GM12878 (cell line): ENCODE data around the gene LRRC2. TPM values are rescaled to one million over a fixed set of nuclear protein-coding genes. Genes with fewer than 3 reads are reported as not detected.

ENCODE experiments used
- ATAC-seq: fragments of 200-7000 bp; cut with Tn5 transposase; 3 replicates; pipeline ENCODE4 v1.9.1; 2020; ENCODE audit warnings: mild to moderate bottlenecking, moderate library complexity
- BruUV-seq: library from RNA; stranded (reverse); fragments of 400-500 nt; replicated peaks from 2 replicates; lab custom pipeline; 2021; lab: Mats Ljungman, UMichigan
- CTCF ChIA-PET: fragments of 300-600 bp; sonication (Branson Sonifier 250); formaldehyde crosslinking; extraction: SDS; loops from one replicate; lab custom pipeline; 2021; ENCODE audit warnings: inconsistent platforms; lab: Yijun Ruan, JAX
- POLR2A ChIA-PET: fragments of 350-600 bp; formaldehyde crosslinking; extraction: SDS; loops from one replicate; lab custom pipeline; 2021; ENCODE audit warnings: inconsistent platforms; lab: Charles Lee
- RAD21 ChIA-PET: fragments of 300-600 bp; sonication (Branson Sonifier 250); formaldehyde crosslinking; loops from one replicate; lab custom pipeline; 2023; ENCODE audit warnings: antibody characterized with exemption; ENCODE audit not compliant: unreplicated experiment; lab: Charles Lee
- SMC1A ChIA-PET: fragments of 300-600 bp; sonication (Branson Sonifier 250); formaldehyde crosslinking; loops from one replicate; lab custom pipeline; 2023; ENCODE audit not compliant: unreplicated experiment, uncharacterized antibody; lab: Charles Lee
- DNase-seq: peaks from one replicate; pipeline ENCODE4 v3.0.0-alpha.2; 2011; ENCODE audit warnings: low read depth, low spot score
- FAIRE-seq: peaks from 3 replicates; lab custom pipeline; 2011; peaks lifted over from hg19 to GRCh38; lab: Jason Lieb, UNC
- H2AFZ ChIP-seq: 2 replicates; pipeline ENCODE4 v1.6.0; 2011; ENCODE audit warnings: low read depth, low read length, control low read depth; ENCODE audit not compliant: control insufficient read depth
- H3K27ac ChIP-seq: 2 replicates; pipeline ENCODE4 v1.5.1; 2011; ENCODE audit warnings: control low read depth; ENCODE audit not compliant: control insufficient read depth, insufficient read depth
- H3K27me3 ChIP-seq, 2 experiments: replicated peaks in 1 of 2; 2 replicates each; pipeline versions ENCODE4 v1.6.0 to v1.6.1; 2011; ENCODE audit warnings: low read length in 1 of 2; ENCODE audit not compliant: control insufficient read depth in 2 of 2, insufficient read depth in 2 of 2
- H3K36me3 ChIP-seq, 2 experiments: 2 replicates each; pipeline ENCODE4 v1.5.1; 2011; ENCODE audit warnings: low read length in 1 of 2; ENCODE audit not compliant: control insufficient read depth in 2 of 2, insufficient read depth in 2 of 2
- H3K4me1 ChIP-seq: 2 replicates; pipeline ENCODE4 v1.6.1; 2011; ENCODE audit warnings: mild to moderate bottlenecking, low read length, moderate library complexity, mixed read lengths; ENCODE audit not compliant: control insufficient read depth, insufficient read depth
- H3K4me2 ChIP-seq: 2 replicates; pipeline ENCODE4 v1.6.0; 2011; ENCODE audit warnings: control low read depth; ENCODE audit not compliant: control insufficient read depth, insufficient read depth
- H3K4me3 ChIP-seq: fragments of 200-600 bp; sonication (generic); 2 replicates; pipeline ENCODE4 v1.5.1; 2016
- H3K79me2 ChIP-seq: 2 replicates; pipeline ENCODE4 v1.6.0; 2011; ENCODE audit warnings: low read length; ENCODE audit not compliant: control insufficient read depth, insufficient read depth
- H3K9ac ChIP-seq: 2 replicates; pipeline ENCODE4 v1.8.0; 2011; ENCODE audit warnings: low read length, control low read depth, mixed read lengths; ENCODE audit not compliant: control insufficient read depth, insufficient read depth
- H3K9me3 ChIP-seq: replicated peaks from 3 replicates; pipeline ENCODE4 v1.5.1; 2011; ENCODE audit warnings: mild to moderate bottlenecking, low read length; ENCODE audit not compliant: control insufficient read depth, insufficient read depth
- H4K20me1 ChIP-seq: 2 replicates; pipeline ENCODE4 v1.6.0; 2011; ENCODE audit not compliant: control insufficient read depth, insufficient read depth
- ASH2L ChIP-seq: fragments of 300-600, 200-600 bp; sonication (generic); IDR thresholded peaks from 2 replicates; pipeline ENCODE4 v1.6.1; 2017; ENCODE audit warnings: low read depth, mild to moderate bottlenecking, borderline replicate concordance
- BMI1 ChIP-seq: fragments of 450-650 bp; IDR thresholded peaks from 2 replicates; pipeline ENCODE4 v1.6.1; 2016; ENCODE audit warnings: mild to moderate bottlenecking, moderate library complexity, borderline replicate concordance
- E4F1 ChIP-seq: fragments of 450-650 bp; IDR thresholded peaks from 2 replicates; pipeline ENCODE4 v1.6.1; 2018; ENCODE audit warnings: borderline replicate concordance, mild to moderate bottlenecking; ENCODE audit not compliant: partially characterized antibody
- ESRRA ChIP-seq: IDR thresholded peaks from 2 replicates; pipeline ENCODE4 v1.6.1; 2012; ENCODE audit warnings: mild to moderate bottlenecking, low read length, improper control_type of control experiment
- HDGF ChIP-seq: fragments of 450-650 bp; IDR thresholded peaks from 2 replicates; pipeline ENCODE4 v1.6.1; 2016; ENCODE audit warnings: antibody characterized with exemption
- IRF3 ChIP-seq: fragments of 450-650 bp; IDR thresholded peaks from 2 replicates; pipeline ENCODE4 v1.6.1; 2014; ENCODE audit warnings: mild to moderate bottlenecking
- JUND ChIP-seq: IDR thresholded peaks from 2 replicates; pipeline ENCODE4 v1.6.1; 2012; ENCODE audit warnings: low read depth, mild to moderate bottlenecking, low read length, improper control_type of control experiment, moderate library complexity
- MXI1 ChIP-seq: fragments of 150-350 bp; IDR thresholded peaks from 2 replicates; pipeline ENCODE4 v1.6.1; 2011; ENCODE audit warnings: low read depth, mild to moderate bottlenecking, inconsistent platforms, low read length, improper control_type of control experiment
- POLR2AphosphoS5 ChIP-seq: IDR thresholded peaks from 2 replicates; pipeline ENCODE4 v1.6.1; 2011; ENCODE audit warnings: mild to moderate bottlenecking, low read length, inconsistent platforms
- PRDM15 ChIP-seq: fragments of 450-650 bp; formaldehyde crosslinking; IDR thresholded peaks from 2 replicates; pipeline ENCODE4 v1.4.0; 2020; ENCODE audit warnings: mild to moderate bottlenecking, moderate library complexity
- RB1 ChIP-seq: fragments of 450-650 bp; formaldehyde crosslinking; IDR thresholded peaks from 2 replicates; pipeline ENCODE4 v1.6.1; 2017; ENCODE audit warnings: mild to moderate bottlenecking, borderline replicate concordance
- SMAD5 ChIP-seq: IDR thresholded peaks from 2 replicates; pipeline ENCODE4 v1.6.1; 2016; ENCODE audit warnings: antibody characterized with exemption, low read depth
- SMC3 ChIP-seq: IDR thresholded peaks from 2 replicates; pipeline ENCODE4 v1.6.1; 2011; ENCODE audit warnings: low read length, improper control_type of control experiment, borderline replicate concordance
- STAT1 ChIP-seq: fragments of 450-650 bp; conservative IDR thresholded peaks from 2 replicates; pipeline ENCODE4 v1.6.1; 2014; ENCODE audit warnings: antibody characterized with exemption, mild to moderate bottlenecking
- STAT3 ChIP-seq: IDR thresholded peaks from 2 replicates; pipeline ENCODE4 v1.6.1; 2011; ENCODE audit warnings: low read depth, low read length, improper control_type of control experiment
- TCF3 ChIP-seq: IDR thresholded peaks from 2 replicates; pipeline ENCODE4 v1.6.1; 2012; ENCODE audit warnings: low read depth, mild to moderate bottlenecking, low read length, borderline replicate concordance; ENCODE audit not compliant: insufficient read depth
- YBX1 ChIP-seq: fragments of 450-650 bp; IDR thresholded peaks from 2 replicates; pipeline ENCODE4 v1.6.1; 2016; ENCODE audit warnings: antibody characterized with exemption
- ZBED1 ChIP-seq: IDR thresholded peaks from 2 replicates; pipeline ENCODE4 v1.6.1; 2016; ENCODE audit warnings: borderline replicate concordance
- ZNF207 ChIP-seq: fragments of 450-650 bp; IDR thresholded peaks from 2 replicates; pipeline ENCODE4 v1.6.1; 2014; ENCODE audit warnings: antibody characterized with exemption, mild to moderate bottlenecking, borderline replicate concordance
- WGBS: methylation state at CpG from one replicate; pipeline ENCODE4 v1.1.6; 2016; ENCODE audit warnings: low lambda C conversion rate; ENCODE audit not compliant: insufficient replicate concordance, insufficient coverage; ENCODE audit errors: missing lambda C conversion rate; 5-methylcytosine and 5-hydroxymethylcytosine counted together
- in situ Hi-C: fragments of 300-500 bp; cut with MboI; formaldehyde crosslinking; loops from 9 replicates; pipeline ENCODE4 v1.14.3; 2018; ENCODE audit warnings: mixed read lengths
- intact Hi-C: fragments of 100-400 bp; cut with micrococcal nuclease; formaldehyde crosslinking; loops from one replicate; pipeline ENCODE4 v1.14.2; 2022; ENCODE audit not compliant: unreplicated experiment
- polyA plus RNA-seq, 11 experiments: library from polyadenylated mRNA; depleted of rRNA in 4 of 11; unstranded in 6 of 11; stranded (reverse) in 5 of 11; fragments of >200 nt; fragmentation: Nextera tagmentation in 4 of 11; fragmentation: Illumina TruSeq in 1 of 11; extraction: Ambion mirVana in 4 of 11; extraction: Trizol in 1 of 11; gene quantifications; 1 replicate in 1 of 11; 2 replicates in 10 of 11; pipeline versions ENCODE4 v1.2.1 to v1.2.3, GENCODE V29; 2011 to 2016; ENCODE audit warnings: inconsistent platforms in 2 of 11, missing spikeins in 2 of 11, low read depth in 1 of 11
- total RNA-seq, 4 experiments: library from RNA; depleted of rRNA in 3 of 4; stranded (reverse); fragments of >200 nt in 3 of 4; fragmentation: Illumina TruSeq in 1 of 4; extraction: Trizol in 1 of 4; gene quantifications; 2 replicates each; pipeline versions ENCODE4 v1.2.1 to v1.2.3, GENCODE V29; 2013 to 2021

Gene LRRC2
- total and polyA plus RNA-seq, 10 of the 15 experiments (the other 5 are each of a cell fraction or from before 2014, with no cell fraction given), result not detected

- intact Hi-C loops, result no loop called here
- TF ChIP-seq TCF3 (no peak), E4F1 (no peak), ESRRA (no peak), MXI1 (no peak), STAT3 (no peak), SMC3 (no peak), STAT1 (no peak), JUND (no peak), IRF3 (no peak), PRDM15 (CRISPR knock-in tag) (no peak), ZNF207 (no peak), HDGF (no peak), RB1 (no peak), ZBED1 (no peak), BMI1 (no peak), YBX1 (no peak), ASH2L (no peak), POLR2AphosphoS5 (no peak), SMAD5 (no peak)
These were observed 8.1 kb upstream of the LRRC2 start for GRCh38 chr3:46574243-46574646.

More at GRCh38 chr3:46574243-46574646, 8.1 kb upstream of the LRRC2 start:
- POLR2A ChIA-PET, result no interaction called here
- CTCF ChIA-PET, result interaction anchor here (1.6 kb wide), 1 partner anchor 86 kb away, joined by 3 read pairs; no protein-coding TSS in a partner anchor
- Histone ChIP-seq H4K20me1 (no peaks in the 10 kb centered on the region), H3K4me2 (no peak overlapping the region), H3K9me3 (no peaks in the 10 kb centered on the region; the same call in 2 of the 3 replicates), H3K79me2 (no peaks in the 10 kb centered on the region), H3K4me3 (no peak overlapping the region), H3K9ac (no peak overlapping the region), H2AFZ (no peak overlapping the region), H3K27ac (no peak overlapping the region), H3K4me1 (no peaks in the 10 kb centered on the region), H3K36me3 (no peaks in the 10 kb centered on the region), H3K27me3 (peaks cover 0 to 3% of the 10 kb centered on the region in 2 experiments; a peak in 1 of 4 replicates)
- DNase-seq, result no peak
- in situ Hi-C loops, result no loop called here
- WGBS, result 50% methylated on average over 2 of the region's 2 CpGs
- FAIRE-seq, result no peak
- no TSS peak for BruUV-seq
- SMC1A ChIA-PET, result interaction anchor here (0.6 kb wide), 1 partner anchor 11 kb away, joined by 3 read pairs; no protein-coding TSS in a partner anchor
- no peak for ATAC-seq
- RAD21 ChIA-PET, result no interaction called here
